Fibroblast of lung (primary cell): ENCODE measurements around the gene UBB.

Source experiments
- EZH2 ChIP-seq: IDR thresholded peaks from 2 replicates; pipeline ENCODE4 v1.5.1; 2012; ENCODE audit warnings: low read length, control low read depth, mild to moderate bottlenecking; ENCODE audit errors: missing control alignments
- TF ChIP-seq, protein P1 (sequence below), 2 donors: IDR thresholded peaks in 1 of 2; conservative IDR thresholded peaks in 1 of 2; 1 replicate in 1 of 2; 2 replicates in 1 of 2; pipeline ENCODE4 v1.5.1; 2011 to 2012; ENCODE audit warnings: low read length in 2 of 2, control low read depth in 1 of 2, inconsistent platforms in 1 of 2, low read depth in 1 of 2, mild to moderate bottlenecking in 1 of 2

DNA sequence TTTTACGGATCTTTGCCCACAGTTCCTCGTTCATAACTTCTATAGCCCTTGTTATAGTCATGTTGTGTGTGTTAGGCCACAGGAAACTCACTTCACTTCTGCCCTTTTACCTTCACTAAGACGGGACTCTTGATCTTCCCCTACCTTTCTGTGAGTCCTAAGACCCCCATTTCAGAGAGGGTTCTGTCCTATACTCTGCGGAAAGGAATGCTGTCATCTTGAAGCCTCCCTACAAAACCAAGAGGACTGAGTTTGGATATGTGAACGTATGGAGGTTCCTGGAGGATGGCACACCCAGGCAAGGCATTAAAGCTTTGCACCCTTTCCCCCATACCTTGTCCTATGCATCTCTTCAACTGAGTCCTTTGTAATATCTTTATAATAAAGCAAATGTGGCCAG, 3.7 kb downstream of the UBB start:
- TF ChIP-seq, protein P1, sequence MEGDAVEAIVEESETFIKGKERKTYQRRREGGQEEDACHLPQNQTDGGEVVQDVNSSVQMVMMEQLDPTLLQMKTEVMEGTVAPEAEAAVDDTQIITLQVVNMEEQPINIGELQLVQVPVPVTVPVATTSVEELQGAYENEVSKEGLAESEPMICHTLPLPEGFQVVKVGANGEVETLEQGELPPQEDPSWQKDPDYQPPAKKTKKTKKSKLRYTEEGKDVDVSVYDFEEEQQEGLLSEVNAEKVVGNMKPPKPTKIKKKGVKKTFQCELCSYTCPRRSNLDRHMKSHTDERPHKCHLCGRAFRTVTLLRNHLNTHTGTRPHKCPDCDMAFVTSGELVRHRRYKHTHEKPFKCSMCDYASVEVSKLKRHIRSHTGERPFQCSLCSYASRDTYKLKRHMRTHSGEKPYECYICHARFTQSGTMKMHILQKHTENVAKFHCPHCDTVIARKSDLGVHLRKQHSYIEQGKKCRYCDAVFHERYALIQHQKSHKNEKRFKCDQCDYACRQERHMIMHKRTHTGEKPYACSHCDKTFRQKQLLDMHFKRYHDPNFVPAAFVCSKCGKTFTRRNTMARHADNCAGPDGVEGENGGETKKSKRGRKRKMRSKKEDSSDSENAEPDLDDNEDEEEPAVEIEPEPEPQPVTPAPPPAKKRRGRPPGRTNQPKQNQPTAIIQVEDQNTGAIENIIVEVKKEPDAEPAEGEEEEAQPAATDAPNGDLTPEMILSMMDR (conservative IDR thresholded peaks at IDR 0.05 in 1 of 2, IDR thresholded peaks at IDR 0.05 in 1 of 2; ENCODE audit: low read depth in 1 of 2, low read length in 2 of 2), result no peak
- TF ChIP-seq EZH2, result no peak
